Measurements from ENCODE around the gene FABP6. TPM values are rescaled to one million over a fixed set of nuclear protein-coding genes. Genes with fewer than 3 reads are reported as not detected.
A peak's percentile ranks its signal among the peaks of the same experiment; 100 is the strongest.

FABP6 gene
- total RNA-seq, 1 experiment from 2014 or later: 2.9 TPM

GRCh38 chr5:160188141-160189015, 40.9 kb upstream of the FABP6 start (continued):
- TF ChIP-seq, protein P1, sequence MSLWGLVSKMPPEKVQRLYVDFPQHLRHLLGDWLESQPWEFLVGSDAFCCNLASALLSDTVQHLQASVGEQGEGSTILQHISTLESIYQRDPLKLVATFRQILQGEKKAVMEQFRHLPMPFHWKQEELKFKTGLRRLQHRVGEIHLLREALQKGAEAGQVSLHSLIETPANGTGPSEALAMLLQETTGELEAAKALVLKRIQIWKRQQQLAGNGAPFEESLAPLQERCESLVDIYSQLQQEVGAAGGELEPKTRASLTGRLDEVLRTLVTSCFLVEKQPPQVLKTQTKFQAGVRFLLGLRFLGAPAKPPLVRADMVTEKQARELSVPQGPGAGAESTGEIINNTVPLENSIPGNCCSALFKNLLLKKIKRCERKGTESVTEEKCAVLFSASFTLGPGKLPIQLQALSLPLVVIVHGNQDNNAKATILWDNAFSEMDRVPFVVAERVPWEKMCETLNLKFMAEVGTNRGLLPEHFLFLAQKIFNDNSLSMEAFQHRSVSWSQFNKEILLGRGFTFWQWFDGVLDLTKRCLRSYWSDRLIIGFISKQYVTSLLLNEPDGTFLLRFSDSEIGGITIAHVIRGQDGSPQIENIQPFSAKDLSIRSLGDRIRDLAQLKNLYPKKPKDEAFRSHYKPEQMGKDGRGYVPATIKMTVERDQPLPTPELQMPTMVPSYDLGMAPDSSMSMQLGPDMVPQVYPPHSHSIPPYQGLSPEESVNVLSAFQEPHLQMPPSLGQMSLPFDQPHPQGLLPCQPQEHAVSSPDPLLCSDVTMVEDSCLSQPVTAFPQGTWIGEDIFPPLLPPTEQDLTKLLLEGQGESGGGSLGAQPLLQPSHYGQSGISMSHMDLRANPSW (CRISPR knock-in tag; conservative IDR thresholded peaks at IDR 0.05; ENCODE audit: low read depth): no peak
- TF ChIP-seq, protein P2, sequence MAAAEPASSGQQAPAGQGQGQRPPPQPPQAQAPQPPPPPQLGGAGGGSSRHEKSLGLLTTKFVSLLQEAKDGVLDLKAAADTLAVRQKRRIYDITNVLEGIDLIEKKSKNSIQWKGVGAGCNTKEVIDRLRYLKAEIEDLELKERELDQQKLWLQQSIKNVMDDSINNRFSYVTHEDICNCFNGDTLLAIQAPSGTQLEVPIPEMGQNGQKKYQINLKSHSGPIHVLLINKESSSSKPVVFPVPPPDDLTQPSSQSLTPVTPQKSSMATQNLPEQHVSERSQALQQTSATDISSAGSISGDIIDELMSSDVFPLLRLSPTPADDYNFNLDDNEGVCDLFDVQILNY (CRISPR knock-in tag; IDR thresholded peaks at IDR 0.05): peak; percentile 84; the same call in 1 of the 2 replicates
- TF ChIP-seq, protein P3, sequence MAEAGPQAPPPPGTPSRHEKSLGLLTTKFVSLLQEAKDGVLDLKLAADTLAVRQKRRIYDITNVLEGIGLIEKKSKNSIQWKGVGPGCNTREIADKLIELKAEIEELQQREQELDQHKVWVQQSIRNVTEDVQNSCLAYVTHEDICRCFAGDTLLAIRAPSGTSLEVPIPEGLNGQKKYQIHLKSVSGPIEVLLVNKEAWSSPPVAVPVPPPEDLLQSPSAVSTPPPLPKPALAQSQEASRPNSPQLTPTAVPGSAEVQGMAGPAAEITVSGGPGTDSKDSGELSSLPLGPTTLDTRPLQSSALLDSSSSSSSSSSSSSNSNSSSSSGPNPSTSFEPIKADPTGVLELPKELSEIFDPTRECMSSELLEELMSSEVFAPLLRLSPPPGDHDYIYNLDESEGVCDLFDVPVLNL (CRISPR knock-in tag; IDR thresholded peaks at IDR 0.05; ENCODE audit: borderline replicate concordance, low read depth): no peak
- no peak for TF ChIP-seq CDX4 (CRISPR knock-in tag; IDR thresholded peaks at IDR 0.05; ENCODE audit: borderline replicate concordance)
- TF ChIP-seq ESRRA (CRISPR knock-in tag; IDR thresholded peaks at IDR 0.05; ENCODE audit: borderline replicate concordance): no peak
- TF ChIP-seq FOXK1 (CRISPR knock-in tag; IDR thresholded peaks at IDR 0.05): no peak
- TF ChIP-seq CREM (CRISPR knock-in tag; IDR thresholded peaks at IDR 0.05): no peak
- TF ChIP-seq IRF2 (CRISPR knock-in tag; IDR thresholded peaks at IDR 0.05; ENCODE audit: borderline replicate concordance, low read depth): no peak
- TF ChIP-seq SMAD4 (CRISPR knock-in tag; IDR thresholded peaks at IDR 0.05): no peak
- TF ChIP-seq RELA (CRISPR knock-in tag; IDR thresholded peaks at IDR 0.05; ENCODE audit: borderline replicate concordance): no peak
- no peak for TF ChIP-seq ZNF396 (CRISPR knock-in tag; IDR thresholded peaks at IDR 0.05; ENCODE audit: borderline replicate concordance)
- no peak for TF ChIP-seq KAT7 (CRISPR knock-in tag; IDR thresholded peaks at IDR 0.05; ENCODE audit: borderline replicate concordance)
- TF ChIP-seq, protein P4, sequence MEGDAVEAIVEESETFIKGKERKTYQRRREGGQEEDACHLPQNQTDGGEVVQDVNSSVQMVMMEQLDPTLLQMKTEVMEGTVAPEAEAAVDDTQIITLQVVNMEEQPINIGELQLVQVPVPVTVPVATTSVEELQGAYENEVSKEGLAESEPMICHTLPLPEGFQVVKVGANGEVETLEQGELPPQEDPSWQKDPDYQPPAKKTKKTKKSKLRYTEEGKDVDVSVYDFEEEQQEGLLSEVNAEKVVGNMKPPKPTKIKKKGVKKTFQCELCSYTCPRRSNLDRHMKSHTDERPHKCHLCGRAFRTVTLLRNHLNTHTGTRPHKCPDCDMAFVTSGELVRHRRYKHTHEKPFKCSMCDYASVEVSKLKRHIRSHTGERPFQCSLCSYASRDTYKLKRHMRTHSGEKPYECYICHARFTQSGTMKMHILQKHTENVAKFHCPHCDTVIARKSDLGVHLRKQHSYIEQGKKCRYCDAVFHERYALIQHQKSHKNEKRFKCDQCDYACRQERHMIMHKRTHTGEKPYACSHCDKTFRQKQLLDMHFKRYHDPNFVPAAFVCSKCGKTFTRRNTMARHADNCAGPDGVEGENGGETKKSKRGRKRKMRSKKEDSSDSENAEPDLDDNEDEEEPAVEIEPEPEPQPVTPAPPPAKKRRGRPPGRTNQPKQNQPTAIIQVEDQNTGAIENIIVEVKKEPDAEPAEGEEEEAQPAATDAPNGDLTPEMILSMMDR (IDR thresholded peaks at IDR 0.05): no peak
- TF ChIP-seq USF2 (CRISPR knock-in tag; IDR thresholded peaks at IDR 0.05): peak; percentile 14; the same call in 1 of the 2 replicates
- TF ChIP-seq ZNF317 (CRISPR knock-in tag; IDR thresholded peaks at IDR 0.05; ENCODE audit: borderline replicate concordance, low read depth): no peak
- TF ChIP-seq TEAD4 (CRISPR knock-in tag; IDR thresholded peaks at IDR 0.05): no peak
- TF ChIP-seq JUN (CRISPR knock-in tag; IDR thresholded peaks at IDR 0.05): no peak
- no peak for TF ChIP-seq TP53 (CRISPR knock-in tag; IDR thresholded peaks at IDR 0.05)
- TF ChIP-seq, protein P5, sequence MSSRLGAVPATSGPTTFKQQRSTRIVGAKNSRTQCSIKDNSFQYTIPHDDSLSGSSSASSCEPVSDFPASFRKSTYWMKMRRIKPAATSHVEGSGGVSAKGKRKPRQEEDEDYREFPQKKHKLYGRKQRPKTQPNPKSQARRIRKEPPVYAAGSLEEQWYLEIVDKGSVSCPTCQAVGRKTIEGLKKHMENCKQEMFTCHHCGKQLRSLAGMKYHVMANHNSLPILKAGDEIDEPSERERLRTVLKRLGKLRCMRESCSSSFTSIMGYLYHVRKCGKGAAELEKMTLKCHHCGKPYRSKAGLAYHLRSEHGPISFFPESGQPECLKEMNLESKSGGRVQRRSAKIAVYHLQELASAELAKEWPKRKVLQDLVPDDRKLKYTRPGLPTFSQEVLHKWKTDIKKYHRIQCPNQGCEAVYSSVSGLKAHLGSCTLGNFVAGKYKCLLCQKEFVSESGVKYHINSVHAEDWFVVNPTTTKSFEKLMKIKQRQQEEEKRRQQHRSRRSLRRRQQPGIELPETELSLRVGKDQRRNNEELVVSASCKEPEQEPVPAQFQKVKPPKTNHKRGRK (CRISPR knock-in tag; IDR thresholded peaks at IDR 0.05; ENCODE audit: borderline replicate concordance): no peak
- TF ChIP-seq, protein P6, sequence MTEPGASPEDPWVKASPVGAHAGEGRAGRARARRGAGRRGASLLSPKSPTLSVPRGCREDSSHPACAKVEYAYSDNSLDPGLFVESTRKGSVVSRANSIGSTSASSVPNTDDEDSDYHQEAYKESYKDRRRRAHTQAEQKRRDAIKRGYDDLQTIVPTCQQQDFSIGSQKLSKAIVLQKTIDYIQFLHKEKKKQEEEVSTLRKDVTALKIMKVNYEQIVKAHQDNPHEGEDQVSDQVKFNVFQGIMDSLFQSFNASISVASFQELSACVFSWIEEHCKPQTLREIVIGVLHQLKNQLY (CRISPR knock-in tag; IDR thresholded peaks at IDR 0.05): no peak
- no peak for TF ChIP-seq EMX1 (CRISPR knock-in tag; IDR thresholded peaks at IDR 0.05)
- no peak for TF ChIP-seq NR1H2 (CRISPR knock-in tag; IDR thresholded peaks at IDR 0.05)
- no peak for TF ChIP-seq NR3C1 (CRISPR knock-in tag; conservative IDR thresholded peaks at IDR 0.05; ENCODE audit: low read depth)
- TF ChIP-seq HMGXB4 (CRISPR knock-in tag; IDR thresholded peaks at IDR 0.05): no peak
